Measurements from ENCODE around the gene ZDHHC11B. TPM values are rescaled to one million over a fixed set of nuclear protein-coding genes. Genes with fewer than 3 reads are reported as not detected.

Gene ZDHHC11B
- total RNA-seq, 4 donors from 2014 or later: 1.1 to 5.5 (median 3.5) TPM

DNA sequence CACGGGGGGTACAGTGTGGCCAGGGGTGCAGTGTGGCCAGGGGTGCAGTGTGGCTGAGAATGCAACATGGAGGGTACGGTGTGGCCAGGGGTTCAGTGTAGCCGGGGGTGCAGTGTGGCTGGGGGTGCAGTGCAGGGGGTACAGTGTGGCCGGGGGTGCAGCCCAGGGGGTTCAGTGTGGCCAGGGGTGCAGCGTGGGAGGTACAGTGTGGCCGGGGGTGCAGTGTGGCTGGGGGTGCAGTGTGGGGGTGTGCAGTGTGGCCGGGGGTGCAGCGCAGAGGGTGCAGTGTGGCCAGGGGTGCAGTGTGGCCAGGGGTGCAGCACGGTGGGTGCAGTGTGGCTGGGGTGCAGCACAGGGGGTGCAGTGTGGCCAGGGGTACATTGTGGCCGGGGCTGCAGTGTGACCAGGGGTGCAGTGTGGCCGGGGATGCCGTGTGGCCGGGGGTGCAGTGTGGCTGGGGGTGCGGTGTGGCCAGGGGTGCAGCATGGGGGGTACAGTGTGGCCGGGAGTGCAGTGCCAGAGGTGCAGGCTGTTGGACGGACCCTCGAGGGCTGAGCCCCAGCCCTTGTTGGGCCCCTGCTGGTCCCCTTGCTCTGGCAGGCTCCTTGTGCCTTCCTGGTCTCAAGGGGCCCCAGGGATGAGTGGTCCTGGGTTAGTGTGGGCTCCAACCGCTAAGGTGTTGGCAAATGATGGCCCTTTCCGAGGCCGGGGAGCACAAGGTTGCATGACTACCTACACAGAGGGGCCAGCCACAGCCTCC lies 109.2 kb downstream of the ZDHHC11B start:
- DNase-seq (ENCODE audit: low spot score) (no peak), ATAC-seq (ENCODE audit: low FRiP score) (no peak)
- TF ChIP-seq, protein P1, sequence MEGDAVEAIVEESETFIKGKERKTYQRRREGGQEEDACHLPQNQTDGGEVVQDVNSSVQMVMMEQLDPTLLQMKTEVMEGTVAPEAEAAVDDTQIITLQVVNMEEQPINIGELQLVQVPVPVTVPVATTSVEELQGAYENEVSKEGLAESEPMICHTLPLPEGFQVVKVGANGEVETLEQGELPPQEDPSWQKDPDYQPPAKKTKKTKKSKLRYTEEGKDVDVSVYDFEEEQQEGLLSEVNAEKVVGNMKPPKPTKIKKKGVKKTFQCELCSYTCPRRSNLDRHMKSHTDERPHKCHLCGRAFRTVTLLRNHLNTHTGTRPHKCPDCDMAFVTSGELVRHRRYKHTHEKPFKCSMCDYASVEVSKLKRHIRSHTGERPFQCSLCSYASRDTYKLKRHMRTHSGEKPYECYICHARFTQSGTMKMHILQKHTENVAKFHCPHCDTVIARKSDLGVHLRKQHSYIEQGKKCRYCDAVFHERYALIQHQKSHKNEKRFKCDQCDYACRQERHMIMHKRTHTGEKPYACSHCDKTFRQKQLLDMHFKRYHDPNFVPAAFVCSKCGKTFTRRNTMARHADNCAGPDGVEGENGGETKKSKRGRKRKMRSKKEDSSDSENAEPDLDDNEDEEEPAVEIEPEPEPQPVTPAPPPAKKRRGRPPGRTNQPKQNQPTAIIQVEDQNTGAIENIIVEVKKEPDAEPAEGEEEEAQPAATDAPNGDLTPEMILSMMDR (IDR thresholded peaks at IDR 0.05): no peak

DNA sequence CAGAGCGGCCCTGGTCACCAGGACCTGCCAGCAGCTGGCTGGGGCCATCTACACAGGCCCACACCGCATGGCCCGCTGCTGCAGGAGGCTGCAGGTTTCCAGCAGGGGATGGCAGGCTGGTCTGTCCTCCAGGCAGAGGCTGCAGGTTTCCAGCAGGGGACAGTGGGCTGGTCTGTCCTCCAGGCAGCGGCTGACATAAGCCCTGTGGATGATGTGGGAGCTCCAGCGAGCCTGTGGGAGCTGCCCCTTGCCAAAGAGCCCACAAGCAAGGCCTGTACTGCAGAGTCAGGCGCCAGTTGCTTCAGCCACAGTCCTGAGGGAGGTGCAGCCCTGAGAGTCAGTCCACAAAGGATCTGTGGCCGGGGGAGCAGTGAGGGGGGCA lies 109.9 kb downstream of the ZDHHC11B start:
- DNase-seq (ENCODE audit: low spot score) (no peak), ATAC-seq (ENCODE audit: low FRiP score) (no peak)

DNA sequence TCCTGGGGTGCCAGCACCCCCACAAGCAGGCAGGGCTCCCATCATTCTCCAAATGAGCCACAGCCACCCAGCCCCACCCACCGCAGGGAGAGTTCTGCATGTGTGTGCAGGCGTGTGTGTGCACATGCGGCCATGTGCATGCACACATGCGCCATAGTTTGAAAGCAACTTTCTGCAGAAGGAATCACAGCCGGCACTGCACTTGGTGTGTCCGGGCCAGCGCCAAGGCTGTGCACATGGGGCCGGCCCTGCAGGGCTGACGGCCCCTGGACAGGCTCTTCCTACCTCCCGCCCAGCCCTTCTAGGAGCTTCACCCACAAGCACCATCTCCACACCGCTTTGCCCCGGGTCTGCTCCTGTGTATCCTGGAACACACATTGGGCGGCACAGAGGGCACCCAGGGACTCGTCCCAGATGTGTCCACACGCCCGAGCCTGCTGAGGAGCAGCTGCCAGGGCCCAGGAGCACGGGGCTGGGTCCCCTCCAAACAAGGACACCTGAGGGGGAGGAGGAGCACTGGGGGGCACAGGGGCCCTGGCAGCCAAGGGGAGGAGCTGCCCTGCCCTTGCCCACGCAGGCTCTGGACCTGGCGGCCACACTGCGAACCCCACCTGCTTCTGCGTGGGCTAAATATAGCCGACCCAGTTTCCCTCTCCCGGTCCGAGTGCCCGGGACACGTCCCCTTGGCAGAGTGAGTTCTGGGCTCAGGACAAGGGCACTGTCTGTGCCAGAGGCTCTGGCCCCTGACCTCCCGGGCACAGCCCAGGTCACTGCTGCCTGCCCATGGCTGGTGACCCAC lies 110.5 kb downstream of the ZDHHC11B start:
- TF ChIP-seq, protein P1 (IDR thresholded peaks at IDR 0.05): no peak
- DNase-seq (ENCODE audit: low spot score) (no peak), ATAC-seq (ENCODE audit: low FRiP score) (no peak)

More for the DNA sequence above, 109.9 kb downstream of the ZDHHC11B start:
- TF ChIP-seq, protein P1 (IDR thresholded peaks at IDR 0.05): no peak

DNA sequence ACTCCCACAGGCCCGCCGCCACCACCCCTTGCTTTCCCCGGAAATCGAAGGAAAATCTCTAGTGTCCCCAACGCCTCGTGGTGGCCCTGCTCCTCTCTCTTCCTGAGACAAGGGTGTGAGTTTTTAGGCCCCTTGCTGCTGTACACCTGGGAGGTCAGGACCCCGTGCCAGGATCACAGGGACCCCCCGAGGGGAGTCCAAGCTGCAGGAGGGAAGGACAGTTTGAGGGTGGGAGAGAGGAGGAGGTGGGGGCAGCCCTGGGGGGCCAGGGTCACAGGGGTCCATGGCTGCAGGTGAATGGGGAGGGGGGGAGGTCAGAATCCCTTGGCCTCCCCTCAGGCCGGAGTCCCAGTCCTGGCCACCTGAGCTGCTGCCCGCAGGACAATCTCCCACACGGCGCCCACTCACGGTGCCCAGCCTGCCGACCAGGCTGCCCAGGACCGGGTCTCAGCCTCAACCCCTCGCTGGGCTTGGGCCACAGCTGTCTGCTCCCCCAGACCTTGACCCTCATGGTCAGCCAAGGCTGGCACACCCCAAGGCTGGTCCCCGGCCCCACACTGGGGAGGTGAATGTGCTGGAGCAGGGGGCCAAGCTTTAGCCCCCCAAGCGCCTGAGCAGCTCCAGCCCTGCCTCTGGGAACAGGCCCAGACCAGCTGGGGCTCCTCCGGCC lies 111.2 kb downstream of the ZDHHC11B start:
- TF ChIP-seq, protein P1 (IDR thresholded peaks at IDR 0.05): no peak
- ATAC-seq (ENCODE audit: low FRiP score) (no peak), DNase-seq (ENCODE audit: low spot score) (no peak)

DNA sequence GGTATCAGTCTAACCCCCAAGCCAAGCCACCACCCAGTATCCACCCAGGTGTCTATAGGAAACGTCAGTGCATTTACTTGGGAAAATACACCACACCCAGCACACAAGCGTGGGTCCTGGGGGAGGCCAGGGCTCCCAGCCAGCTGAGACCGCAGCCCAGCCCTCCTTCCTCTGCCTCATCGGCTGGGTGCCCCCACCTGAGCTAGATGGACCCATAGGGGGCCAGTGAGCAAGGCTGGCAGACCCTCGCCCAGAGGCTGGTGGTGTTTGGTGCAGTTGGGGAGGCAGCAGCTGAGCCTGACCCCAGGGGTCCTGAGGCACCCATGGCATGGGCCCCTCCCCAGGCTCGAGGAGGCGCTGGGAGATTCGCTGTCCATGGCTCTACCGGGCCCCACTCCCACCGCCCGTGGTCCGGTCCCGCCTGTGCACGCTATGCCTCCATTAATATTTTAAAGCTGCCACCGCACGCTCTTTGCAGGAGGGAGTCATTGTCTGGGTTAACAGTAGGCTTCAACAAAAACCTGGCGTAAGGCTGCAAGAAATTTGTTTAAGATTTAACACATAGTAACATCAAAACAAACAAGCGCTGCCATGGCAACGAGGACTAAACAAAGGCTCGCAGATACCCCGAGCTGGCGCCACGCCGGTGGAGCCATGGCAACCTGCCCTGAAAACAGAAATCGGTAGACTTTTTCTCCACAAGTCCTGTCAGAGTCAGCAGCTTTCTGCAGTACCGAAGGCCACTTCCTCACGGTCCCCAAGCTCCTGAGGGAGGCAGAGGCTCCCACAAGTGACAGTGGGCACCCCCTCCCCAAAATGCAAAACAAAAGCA lies 112.0 kb downstream of the ZDHHC11B start:
- ATAC-seq (ENCODE audit: low FRiP score): peak; percentile 52
- TF ChIP-seq, protein P1 (IDR thresholded peaks at IDR 0.05): no peak
- DNase-seq (ENCODE audit: low spot score): peak; percentile 89
